ENCODE data around the gene CEMIP. TPM values are rescaled to one million over a fixed set of nuclear protein-coding genes. Genes with fewer than 3 reads are reported as not detected.
A peak's percentile ranks its signal among the peaks of the same experiment; 100 is the strongest.

The CEMIP gene
- polyA plus RNA-seq, 1 of the 3 experiments (the other 2 are of a cell fraction), result 27.8 TPM

DNA sequence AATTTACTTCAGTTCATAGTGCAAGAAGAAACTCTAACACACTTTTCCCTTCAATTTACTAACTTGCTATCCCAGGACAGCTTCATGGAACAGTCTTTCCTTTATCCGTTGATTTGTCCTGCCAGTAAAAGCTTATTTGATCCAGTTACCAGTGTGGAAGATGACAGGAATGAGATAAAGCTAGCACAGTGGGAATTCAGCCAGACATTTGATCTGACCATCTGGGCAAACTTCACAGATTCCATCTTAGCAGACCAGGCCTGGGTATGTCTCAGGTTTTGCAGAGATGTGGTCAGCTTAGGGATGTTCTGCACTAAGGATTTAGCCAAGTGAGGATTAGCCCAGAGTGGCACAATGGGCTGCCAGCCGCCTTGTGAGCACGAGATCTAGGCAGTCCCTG, 19.7 kb downstream of the CEMIP start:
- Histone ChIP-seq H3K9ac (no peak overlapping the region), H4K20me1 (ENCODE audit: insufficient read depth) (no peaks in the 10 kb centered on the region), H3K9me2 (no peaks in the 10 kb centered on the region), H2AFZ (ENCODE audit: low read depth) (no peak overlapping the region), H3F3A (replicated peaks; ENCODE audit: insufficient read depth) (no peaks in the 10 kb centered on the region), H3K9me3 (no peaks in the 10 kb centered on the region), H3K4me3 (ENCODE audit: low read depth in 2 of 2, low read length in 1 of 2) (no peak overlapping the region), H3K27me3 (ENCODE audit: insufficient read depth) (no peaks in the 10 kb centered on the region), H3K36me3 (replicated peaks in 1 of 2; ENCODE audit: control insufficient read depth in 1 of 2, insufficient read depth in 2 of 2, low read length in 1 of 2) (peaks cover 0 to 12% of the 10 kb centered on the region in 2 experiments), H3K4me2 (no peak overlapping the region), H3K79me2 (ENCODE audit: insufficient read depth) (no peaks in the 10 kb centered on the region), H3K27ac (ENCODE audit: low read depth in 2 of 2, low read length in 1 of 2) (peak overlapping the region in 1 of 2 experiments; percentile 51; a peak in 2 of 4 replicates), H3K4me1 (ENCODE audit: control insufficient read depth in 1 of 2, insufficient read depth in 2 of 2, low read depth in 1 of 2, low read length in 1 of 2) (peaks cover 0 to 6% of the 10 kb centered on the region in 2 experiments; a peak in 2 of 4 replicates)
- TF ChIP-seq RAD21 (IDR thresholded peaks at IDR 0.05; ENCODE audit: low read length) (0 out of 2 replicates have a peak, but pooled peaks have one; percentile 20), FOXM1 (IDR thresholded peaks at IDR 0.05; ENCODE audit: low read depth) (no peak), ELF1 (IDR thresholded peaks at IDR 0.05) (no peak), RCOR1 (IDR thresholded peaks at IDR 0.05; ENCODE audit: low read length) (peak; percentile 69; the same call in 1 of the 2 replicates), POLR2AphosphoS5 (IDR thresholded peaks at IDR 0.05; ENCODE audit: low read depth, low read length) (peak; percentile 41; the same call in 1 of the 2 replicates), CHD2 (IDR thresholded peaks at IDR 0.05; ENCODE audit: low read length, partially characterized antibody) (peak; percentile 40), REST (IDR thresholded peaks at IDR 0.05; ENCODE audit: low read depth, low read length) (no peak), TEAD4 (IDR thresholded peaks at IDR 0.05; ENCODE audit: borderline replicate concordance, insufficient read depth) (no peak), TCF12 (IDR thresholded peaks at IDR 0.05) (peak; percentile 73), NFIC (IDR thresholded peaks at IDR 0.05; ENCODE audit: borderline replicate concordance) (peak; percentile 60), GATA2 (CRISPR knock-in tag; IDR thresholded peaks at IDR 0.05) (peak; percentile 84), PBX3 (IDR thresholded peaks at IDR 0.05) (peak; percentile 63), EP300 (IDR thresholded peaks at IDR 0.05; ENCODE audit: borderline replicate concordance in 1 of 2, low read depth in 1 of 2, low read length in 1 of 2) (peak in 1 of 2 experiments; percentile 55; a peak in 1 of 4 replicates)
- TF ChIP-seq, protein P1, sequence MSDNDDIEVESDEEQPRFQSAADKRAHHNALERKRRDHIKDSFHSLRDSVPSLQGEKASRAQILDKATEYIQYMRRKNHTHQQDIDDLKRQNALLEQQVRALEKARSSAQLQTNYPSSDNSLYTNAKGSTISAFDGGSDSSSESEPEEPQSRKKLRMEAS (IDR thresholded peaks at IDR 0.05; ENCODE audit: low read depth), result no peak
- peak; percentile 55 for DNase-seq
- POLR2A ChIA-PET, result no interaction called here
- WGBS (ENCODE audit: low lambda C conversion rate), result 63% methylated on average over 3 of the region's 3 CpGs
- CTCF ChIA-PET, result interaction anchor here (0.9 to 1.6 kb wide), 5 partner anchors 13 to 171 kb away, joined by 3 to 6 read pairs (median 3); partner anchors contain the start of gene CEMIP
